ENCODE measurements around the gene VAV3.
"Not testable (repeated sequence)": the region's sequence is repeated elsewhere in the genome, so short reads cannot be mapped to it uniquely, and the experiment has no call there.

Gene VAV3

GRCh38 chr1:107935396-107936064 is 29.4 kb downstream of the VAV3 start:
- DNase-seq, result peak; percentile 92

- peak; percentile 24 for DNase-seq
Measured at GRCh38 chr1:107934578-107934977, 30.4 kb downstream of the VAV3 start.

DNA sequence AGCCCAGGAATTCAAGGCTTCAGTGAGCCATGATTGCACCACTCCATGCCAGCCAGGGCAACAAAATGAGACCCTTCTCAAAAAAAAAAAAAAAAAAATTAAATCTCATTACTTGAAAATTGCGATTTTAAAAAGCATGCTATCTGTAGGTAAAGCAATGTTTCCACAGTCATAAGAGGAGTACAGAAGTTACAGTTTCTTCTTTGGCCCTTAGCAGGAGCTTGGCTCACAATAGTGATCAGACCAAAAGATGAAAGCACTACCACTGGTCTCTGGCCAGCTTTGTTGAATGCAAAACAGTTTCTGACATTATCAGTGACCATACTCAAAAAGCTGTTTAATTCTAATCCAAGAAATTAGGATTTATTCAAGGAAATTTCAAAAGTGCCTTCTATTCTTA is 31.2 kb downstream of the VAV3 start:
- peak; percentile 14 for DNase-seq

DNA sequence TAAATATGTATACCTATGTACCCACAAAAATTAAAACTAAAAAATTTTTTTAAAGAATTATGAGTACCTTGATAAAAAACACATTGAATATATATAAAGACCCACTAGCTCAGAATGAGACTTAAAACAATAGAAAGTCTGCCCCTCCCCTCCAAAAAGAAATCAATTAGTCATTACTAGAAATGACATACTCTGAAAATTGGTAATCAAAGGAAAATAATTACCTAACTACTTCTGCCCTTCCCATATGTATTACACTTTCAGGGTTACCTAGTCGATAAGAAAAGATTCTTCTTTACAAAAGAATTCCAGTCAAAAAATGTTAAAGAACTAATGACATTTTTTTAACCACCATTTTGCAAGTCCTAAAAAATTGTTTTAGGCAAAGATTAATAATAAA is 34.7 kb downstream of the VAV3 start:
- no peak for DNase-seq

GRCh38 chr1:107927820-107928219 is 37.2 kb downstream of the VAV3 start:
- DNase-seq, result no peak

DNA sequence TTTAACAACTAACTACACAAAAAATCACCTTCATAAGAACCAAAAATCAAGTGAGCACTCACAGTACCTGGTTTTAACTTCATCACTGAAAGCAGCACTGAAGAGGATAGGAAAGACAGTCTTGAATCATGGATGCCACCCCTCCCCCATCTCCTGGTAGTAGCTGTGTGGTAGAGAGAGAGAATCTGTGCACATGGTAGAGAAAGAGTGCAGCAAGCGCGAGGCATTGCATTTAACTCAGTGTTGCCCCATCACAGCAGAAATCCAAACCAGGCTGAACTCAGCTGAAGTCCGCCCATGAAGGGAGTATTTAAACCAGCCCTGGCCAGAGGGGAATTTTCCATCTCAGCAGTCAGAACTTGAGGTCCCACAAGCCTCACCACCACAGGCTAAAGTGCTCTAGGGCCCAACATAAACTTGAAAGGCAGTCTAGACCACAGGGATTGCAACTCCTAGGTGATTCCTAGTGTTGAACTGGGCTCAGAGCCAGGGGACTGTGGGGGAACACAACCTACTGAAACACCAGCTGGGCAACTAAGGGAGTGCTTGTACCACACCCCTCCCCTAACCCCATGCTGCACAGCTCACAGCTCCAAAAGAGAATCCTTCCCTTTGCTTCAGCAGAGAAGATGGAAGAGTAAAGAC is 38.4 kb downstream of the VAV3 start:
- DNase-seq, result no peak

- no peak for DNase-seq
Measured at GRCh38 chr1:107925565-107925964, 39.4 kb downstream of the VAV3 start.

GRCh38 chr1:107920999-107921398 is 44.0 kb downstream of the VAV3 start:
- DNase-seq, result no peak

DNA sequence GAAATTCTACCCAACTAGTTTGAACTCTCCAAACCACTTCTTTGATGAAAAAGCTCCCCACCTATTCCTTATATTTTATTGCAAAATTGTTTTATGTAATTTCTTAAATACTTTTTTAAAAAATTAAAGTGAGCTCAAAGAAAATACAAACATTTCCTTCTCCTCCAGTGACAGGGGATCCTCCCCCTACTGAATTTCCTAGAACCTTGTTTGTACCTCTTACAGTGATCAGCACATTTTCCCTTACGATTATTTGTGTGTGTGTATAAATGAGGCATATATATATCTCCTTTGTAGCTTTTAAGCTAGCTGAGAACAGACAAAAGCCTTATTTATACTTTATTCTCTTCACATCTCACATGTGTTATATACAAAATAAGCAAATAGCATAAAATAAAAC is 44.4 kb downstream of the VAV3 start:
- no peak for DNase-seq

DNA sequence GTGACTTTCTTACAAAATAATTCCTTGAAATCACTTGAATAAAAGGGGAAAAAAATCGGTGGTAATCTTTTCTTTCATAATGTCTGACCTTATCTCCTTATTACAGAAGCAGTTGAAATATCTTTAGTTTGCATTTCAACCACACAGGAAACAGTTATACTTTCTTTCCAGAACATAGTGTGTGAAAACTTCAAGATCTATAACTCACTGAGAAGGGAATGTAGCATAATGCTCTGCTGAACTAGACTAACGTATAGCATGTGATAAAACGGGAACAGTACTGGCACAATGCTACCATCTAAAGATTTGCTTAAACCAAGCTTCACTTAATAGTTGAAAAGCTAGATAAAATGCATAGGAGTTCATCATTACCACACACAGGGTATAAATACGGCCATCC is 45.0 kb downstream of the VAV3 start:
- DNase-seq, result no peak

- no peak for DNase-seq
Measured at GRCh38 chr1:107914119-107914765, 50.7 kb downstream of the VAV3 start.

DNA sequence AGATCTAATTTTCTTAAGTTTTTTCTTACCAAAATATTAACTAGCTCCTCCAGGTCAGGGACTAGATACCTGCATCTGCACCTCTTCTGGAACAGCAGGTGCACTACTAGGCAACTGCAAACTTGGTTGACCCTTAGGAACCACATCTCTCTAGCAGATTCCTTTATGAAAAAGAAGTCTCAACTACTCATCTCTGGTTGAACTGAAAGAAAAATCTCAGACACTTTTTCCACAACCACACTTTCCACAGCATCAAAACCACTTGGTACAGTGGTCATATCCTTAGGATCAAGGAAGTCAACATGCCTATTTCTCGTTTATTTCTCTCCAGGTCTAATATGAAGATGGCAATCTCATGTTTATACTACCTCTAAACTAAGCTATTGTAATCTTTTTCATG is 52.3 kb downstream of the VAV3 start:
- no peak for DNase-seq

DNA sequence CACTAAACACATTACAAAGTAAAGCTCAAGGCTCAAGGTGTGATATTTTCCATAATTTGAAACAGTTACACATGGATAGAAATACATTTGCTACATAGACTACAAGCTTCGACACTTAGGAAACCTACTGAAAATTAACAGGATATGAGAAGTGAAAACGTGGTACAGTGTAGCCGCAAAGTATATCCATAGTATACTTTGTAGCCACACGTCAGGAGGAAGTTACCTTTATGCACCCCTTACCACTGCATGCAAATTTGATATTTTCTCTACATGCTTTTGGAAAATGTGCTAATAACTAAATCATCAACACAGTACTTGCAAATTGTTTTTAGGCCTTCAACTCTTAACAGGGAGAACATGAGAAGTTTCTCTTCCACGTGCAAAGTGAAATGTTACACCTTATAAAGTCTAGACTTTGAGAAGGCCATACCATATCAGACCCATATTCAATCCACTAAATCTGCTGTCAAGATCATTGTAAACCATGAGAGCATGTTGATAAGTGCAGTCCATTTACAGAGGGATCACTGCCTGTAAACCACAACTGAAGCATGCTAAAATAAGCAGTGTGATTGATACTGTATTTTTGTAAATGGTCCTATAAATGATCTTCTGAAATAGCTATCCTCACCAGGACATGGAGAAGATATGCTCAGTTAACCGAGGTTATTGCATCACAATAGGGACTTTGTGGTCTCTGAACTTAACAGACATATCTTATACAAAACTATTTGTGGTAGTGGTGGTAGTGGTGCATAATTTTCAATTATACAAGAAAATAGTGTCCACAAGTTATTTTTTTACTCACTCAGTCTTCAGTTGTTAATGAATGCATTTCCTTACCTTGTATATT is 64.7 kb downstream of the VAV3 start:
- DNase-seq, result no peak

- DNase-seq, result no peak
Measured at GRCh38 chr1:107899655-107900054, 65.3 kb downstream of the VAV3 start.

DNA sequence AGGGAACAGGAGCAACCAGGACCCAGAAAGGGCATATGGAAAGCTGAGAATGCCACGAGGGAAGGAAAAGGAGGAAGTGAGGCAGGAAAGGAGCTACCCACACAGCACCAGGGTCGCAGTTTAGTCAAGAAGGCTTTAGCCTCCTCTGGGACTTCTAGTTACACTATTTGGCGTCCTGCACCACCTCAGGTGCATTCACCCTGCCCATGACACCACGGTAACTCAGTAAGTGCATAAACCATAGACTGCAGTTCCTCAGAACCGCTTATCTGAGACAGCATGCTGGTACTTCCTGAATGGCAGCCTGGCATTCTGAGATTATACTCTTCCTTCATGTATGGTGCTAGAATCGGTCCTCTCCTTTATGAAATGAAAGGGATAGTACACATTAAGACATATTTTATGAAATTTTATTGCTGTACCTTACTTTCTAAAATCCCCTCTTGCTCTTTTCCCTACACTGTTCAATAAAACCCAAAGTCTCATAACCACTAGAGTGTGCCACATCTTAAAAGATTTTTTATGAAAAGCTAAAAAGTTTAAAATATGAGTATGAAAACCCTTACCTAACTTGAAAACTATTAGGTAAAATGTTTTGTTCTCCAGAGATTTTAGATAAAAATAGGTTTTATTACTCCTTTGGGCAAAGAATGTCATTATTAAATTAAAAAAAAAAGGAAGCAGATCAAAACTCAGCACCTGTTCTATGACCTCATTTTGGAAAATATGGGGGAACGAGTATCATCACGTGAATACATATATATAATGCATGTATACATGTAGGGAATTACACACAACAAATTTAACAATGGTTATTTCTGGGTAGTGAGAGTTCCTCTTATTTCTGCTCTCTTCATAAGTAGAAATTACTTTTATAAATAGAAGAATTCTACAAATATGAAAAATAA is 67.3 kb downstream of the VAV3 start:
- no peak for DNase-seq

DNA sequence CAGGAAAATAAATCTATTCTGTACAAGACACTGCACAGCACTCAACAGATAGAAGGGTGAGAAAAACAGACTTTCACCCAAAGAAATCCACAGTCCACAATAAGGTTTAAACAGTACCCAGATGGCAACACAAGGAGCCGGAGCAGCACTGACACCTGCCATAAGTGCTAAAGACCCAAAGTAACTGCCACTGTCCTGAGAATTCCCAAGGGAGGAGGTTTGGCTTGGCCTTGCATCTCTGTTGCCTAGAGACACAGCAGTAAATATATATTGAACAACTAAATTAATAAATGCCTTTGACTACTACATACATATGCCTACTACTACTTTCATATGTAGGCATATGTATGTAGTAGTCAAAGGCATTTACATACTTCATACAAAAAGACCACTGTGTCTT is 68.0 kb downstream of the VAV3 start:
- no peak for DNase-seq

DNA sequence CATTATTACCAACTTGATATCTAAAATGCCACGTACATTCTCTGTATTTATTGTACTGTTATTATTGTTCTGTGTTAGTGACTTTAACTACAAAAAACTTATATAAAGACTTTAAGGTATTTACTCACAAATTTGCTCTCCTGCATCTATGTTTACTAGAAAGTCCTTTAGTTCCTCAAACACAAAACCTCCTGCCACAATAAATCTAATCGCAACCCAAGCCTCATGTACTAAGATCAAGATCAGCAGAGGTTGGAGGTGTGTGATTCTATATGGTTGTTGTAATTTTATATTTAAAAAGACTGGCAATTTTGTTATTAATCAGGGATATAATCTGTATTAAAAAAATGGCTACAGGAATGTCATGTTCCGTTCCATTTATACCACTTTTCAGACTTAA is 68.6 kb downstream of the VAV3 start:
- DNase-seq, result no peak

GRCh38 chr1:107895403-107896191 is 69.4 kb downstream of the VAV3 start:
- DNase-seq, result no peak

- no peak for DNase-seq
Measured at GRCh38 chr1:107894605-107895004, 70.4 kb downstream of the VAV3 start.

DNA sequence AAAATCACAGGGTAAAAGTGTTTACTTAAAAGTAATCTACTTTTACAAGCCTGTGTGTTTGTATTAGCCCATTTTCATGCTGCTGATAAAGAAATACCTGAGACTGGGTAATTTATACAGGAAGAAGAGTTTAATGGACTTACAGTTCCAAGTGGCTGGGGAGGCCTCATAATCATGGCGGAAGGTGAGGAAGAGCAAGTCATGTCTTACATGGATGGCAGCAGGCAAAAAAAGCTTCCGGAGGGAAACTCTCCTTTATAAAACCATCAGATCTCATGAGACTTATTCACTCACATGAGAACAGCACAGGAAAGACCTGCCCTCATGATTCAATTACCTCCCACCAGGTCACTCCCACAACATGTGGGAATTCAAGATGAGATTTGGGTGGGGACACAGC is 71.6 kb downstream of the VAV3 start:
- DNase-seq, result not testable (repeated sequence)

DNA sequence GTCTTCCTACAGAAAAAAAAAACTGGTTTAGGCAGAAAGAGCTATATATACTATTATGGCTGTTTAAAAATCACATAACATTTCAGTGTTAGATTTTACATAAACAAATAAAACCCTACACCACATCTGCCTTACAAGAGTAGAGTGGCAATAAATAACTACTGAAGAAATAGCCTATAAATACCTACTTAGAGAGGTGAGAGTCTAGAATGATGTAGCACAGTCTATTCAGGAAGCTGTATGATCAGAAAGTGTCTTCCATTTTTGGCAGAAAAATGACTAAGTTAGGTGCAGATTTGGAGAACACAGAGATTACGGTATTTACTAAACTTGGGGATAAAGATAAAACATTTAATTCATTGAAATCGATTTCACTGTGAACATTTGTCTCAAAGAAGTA is 75.5 kb downstream of the VAV3 start:
- DNase-seq, result no peak

GRCh38 chr1:107883562-107883961 is 81.4 kb downstream of the VAV3 start:
- DNase-seq, result no peak
